ENCODE data around the gene MLX.

MLX gene

DNA sequence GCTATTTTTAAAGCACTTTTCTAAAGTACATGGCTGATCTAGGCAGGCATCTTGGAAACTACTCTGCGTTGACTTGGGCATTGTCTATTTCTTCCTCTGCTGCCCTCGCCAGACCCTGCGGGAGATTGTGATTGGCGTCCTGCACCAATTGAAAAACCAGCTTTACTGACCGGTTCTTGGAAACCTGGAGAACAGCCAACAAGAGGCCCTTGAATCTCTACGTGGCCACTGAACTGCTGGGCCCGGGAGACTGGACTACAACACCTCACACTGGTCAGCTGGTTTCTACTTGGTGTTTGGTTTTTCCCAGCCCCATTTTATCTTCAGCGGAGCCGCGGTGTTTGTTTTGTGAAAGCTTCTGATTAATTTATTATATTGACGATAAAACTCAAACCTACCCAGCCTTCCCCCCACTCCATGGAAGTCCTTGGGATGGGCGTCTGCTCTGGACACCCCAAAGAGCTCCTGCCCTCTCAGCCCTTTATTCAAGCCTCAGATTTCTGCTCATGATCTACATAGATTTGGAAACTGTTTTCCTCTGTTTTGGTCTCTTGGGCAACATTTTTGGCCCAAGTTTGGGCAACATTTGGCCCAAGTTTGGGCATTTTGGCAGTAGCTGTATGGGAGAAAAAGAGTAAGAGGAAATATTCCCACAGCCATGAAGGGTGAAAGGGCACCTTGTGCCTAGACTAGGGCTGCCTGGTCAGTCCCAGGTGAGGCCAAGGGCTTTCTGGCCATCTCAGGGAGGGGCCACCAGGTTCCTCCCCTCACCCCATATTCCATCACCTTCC is 4.7 kb downstream of the MLX start:
- H3K36me3 Mint-ChIP-seq = peaks cover 20% of the 10 kb centered on the region
- peaks cover 15% of the 10 kb centered on the region for H3K4me1 Mint-ChIP-seq
- DNase-seq (ENCODE audit: low spot score in 2 of 2) = no peak

DNA sequence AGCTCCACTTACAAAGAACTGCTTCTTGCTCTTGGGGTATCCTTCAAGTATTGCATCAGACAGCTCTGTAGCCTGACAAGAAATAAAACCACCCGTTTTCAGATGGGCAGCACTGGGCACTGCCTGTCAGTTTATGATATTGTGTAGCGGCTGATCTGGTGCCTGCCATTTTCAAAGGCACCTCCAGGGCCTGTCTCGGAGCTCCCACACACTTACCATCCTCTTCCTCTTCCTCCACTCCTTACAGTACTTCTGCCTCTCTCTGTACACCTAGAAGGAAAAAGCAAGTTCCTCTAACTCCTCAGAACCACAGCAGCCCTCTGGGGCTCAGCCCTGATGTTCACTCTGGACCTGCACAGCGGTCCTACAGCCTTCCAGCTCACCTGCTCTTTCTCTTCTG is 6.2 kb downstream of the MLX start:
- Mint-ChIP-seq H3K27me3 (no peaks in the 10 kb centered on the region), H3K4me1 (peaks cover 18% of the 10 kb centered on the region), H3K9me3 (no peaks in the 10 kb centered on the region), H3K27ac (no peak overlapping the region), H3K36me3 (peaks cover 18% of the 10 kb centered on the region), H3K4me3 (no peak overlapping the region)
- DNase-seq (ENCODE audit: low spot score in 2 of 2) = no peak
- no peak for ATAC-seq (ENCODE audit: low read depth)

More for the DNA sequence above, 4.7 kb downstream of the MLX start:
- Mint-ChIP-seq H3K27me3 (no peaks in the 10 kb centered on the region), H3K4me3 (no peak overlapping the region), H3K9me3 (no peaks in the 10 kb centered on the region), H3K27ac (no peak overlapping the region)
- no peak for ATAC-seq (ENCODE audit: low read depth)

DNA sequence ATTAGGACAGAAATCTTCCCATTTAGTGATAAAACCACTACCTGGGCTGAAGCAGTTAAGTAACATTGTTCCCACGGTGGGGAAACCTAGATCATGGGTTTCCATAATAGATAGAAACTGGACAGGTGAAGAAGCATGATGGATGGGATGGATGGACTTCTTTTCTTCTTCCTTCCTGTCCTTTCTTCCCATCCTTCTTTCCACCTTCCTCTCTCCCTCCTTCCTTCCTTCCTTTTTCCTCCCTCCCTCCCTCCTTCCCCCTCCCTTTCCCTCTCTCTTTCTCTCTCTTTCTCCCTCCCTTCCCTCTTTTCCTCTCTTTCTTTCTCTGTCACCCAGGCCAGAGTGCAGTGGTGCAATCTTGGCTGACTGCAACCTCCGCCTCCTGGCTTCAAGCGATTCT is 7.6 kb downstream of the MLX start:
- DNase-seq (ENCODE audit: low spot score in 2 of 2) (no peak), ATAC-seq (ENCODE audit: low read depth) (no peak)
- Mint-ChIP-seq H3K36me3 (peaks cover 16% of the 10 kb centered on the region), H3K4me1 (peaks cover 16% of the 10 kb centered on the region), H3K27me3 (no peaks in the 10 kb centered on the region), H3K9me3 (no peaks in the 10 kb centered on the region), H3K4me3 (no peak overlapping the region), H3K27ac (no peak overlapping the region)

DNA sequence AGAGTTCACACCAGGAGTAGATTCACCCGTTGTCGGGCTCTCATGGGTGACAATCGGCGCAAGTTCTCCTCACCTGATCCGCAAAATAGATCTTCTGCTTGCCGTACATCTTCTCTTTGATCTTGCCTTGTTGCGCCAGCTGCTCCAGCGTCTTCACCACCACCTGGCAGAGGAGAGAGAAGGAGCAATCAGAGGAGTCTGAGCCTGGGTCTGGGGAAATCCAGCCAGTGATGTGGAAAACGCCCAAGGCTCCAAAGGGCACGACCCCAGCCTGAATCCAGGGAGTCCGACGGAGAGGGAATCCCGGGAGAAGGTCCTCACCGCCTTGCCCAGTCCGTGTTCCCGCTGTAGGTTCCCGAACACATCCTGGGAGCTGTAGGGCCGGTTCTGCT is 10.2 kb downstream of the MLX start:
- ATAC-seq (ENCODE audit: low read depth) (no peak), DNase-seq (ENCODE audit: low spot score in 2 of 2) (no peak)
- peaks cover 19% of the 10 kb centered on the region for H3K36me3 Mint-ChIP-seq
- H3K9me3 Mint-ChIP-seq = no peaks in the 10 kb centered on the region
- H3K4me3 Mint-ChIP-seq = peak overlapping the region; percentile 96
- peak overlapping the region; percentile 89 for H3K27ac Mint-ChIP-seq
- H3K4me1 Mint-ChIP-seq = peaks cover 18% of the 10 kb centered on the region
- H3K27me3 Mint-ChIP-seq = no peaks in the 10 kb centered on the region

DNA sequence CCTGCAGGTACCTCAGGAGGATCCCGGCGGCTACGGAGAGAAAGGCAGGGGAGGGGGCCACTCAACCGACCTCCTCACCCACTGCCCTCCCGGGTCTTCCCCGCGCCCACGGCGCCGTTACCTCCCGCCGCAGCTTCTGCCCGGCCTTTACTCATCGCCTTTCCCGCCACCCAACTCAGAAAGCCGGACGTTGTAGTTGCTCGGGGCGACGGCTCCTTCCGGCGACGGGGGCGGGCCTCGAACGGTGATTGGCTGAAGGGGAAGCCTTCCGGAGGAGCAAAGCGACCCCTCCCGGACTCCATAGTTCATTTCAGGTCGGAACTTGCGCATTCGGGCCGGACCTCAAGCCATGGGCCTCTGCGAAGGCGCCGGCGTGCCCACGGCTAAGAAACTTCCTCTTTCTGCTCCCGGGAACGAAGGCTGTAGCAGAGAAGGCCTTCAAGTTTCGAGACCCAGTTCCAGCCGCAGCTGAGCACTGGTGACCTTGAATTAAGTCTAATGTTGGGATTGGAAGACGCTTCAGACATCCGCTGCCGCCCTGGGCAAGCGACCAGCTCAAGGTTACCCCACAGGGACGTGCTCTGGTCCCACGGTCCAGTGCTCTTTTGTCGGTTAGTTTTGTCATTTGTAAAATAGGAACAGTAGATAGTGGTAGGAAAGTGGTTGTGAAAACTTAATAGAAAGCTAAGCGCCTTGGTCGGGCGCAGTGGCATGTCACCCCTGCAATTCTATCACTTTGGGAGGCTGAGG is 10.8 kb downstream of the MLX start, which contains the start of gene PSMC3IP:
Gene PSMC3IP, minus strand, starts transcription at position 198 of the 750 bp plus-strand sequence. Its CDS starts 43 bp downstream, at position 155.
- H3K9me3 Mint-ChIP-seq = no peaks in the 10 kb centered on the region
- peaks cover 18% of the 10 kb centered on the region for H3K36me3 Mint-ChIP-seq
- H3K4me1 Mint-ChIP-seq = peaks cover 18% of the 10 kb centered on the region
- DNase-seq (ENCODE audit: low spot score in 2 of 2) = peak; percentile 79 to 86
- H3K4me3 Mint-ChIP-seq = peak within 1 kb of the TSS; percentile 96
- peak within 1 kb of the TSS; percentile 89 for H3K27ac Mint-ChIP-seq
- ATAC-seq (ENCODE audit: low read depth) = peak; percentile 90
- no peaks in the 10 kb centered on the region for H3K27me3 Mint-ChIP-seq

DNA sequence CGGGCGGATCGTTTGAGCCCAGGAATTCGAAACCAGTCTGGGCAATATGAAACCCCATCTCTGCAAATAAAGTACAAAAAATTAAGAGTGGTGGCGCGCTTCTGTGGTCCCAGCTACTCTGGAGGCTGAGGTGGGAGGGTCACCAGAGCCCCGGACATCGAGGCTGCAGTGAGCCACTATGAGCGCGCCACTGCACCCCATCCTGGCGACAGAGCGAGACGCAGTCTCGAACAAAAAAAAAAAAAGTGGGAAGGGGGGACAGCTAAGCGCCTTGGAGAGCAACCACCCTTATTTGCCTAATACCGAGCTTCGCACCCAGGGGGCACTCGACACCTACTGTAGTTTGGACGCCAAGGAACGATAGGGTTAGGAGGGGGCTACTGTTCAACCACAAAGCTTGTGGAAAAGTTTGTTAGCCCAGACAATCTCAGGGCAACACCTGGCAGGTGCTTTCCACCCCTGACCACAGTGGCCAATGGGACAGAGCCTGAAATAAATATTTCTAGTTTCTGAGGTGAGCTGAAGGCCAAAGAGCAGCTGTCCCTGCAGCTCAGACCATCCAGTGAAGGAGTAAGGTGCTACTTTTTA is 11.5 kb downstream of the MLX start:
- Mint-ChIP-seq H3K9me3 (no peaks in the 10 kb centered on the region), H3K4me3 (peak overlapping the region; percentile 96), H3K27ac (peak overlapping the region; percentile 89), H3K36me3 (peaks cover 19% of the 10 kb centered on the region), H3K4me1 (peaks cover 18% of the 10 kb centered on the region), H3K27me3 (no peaks in the 10 kb centered on the region)
- DNase-seq (ENCODE audit: low spot score in 2 of 2) (peak; percentile 68 to 85), ATAC-seq (ENCODE audit: low read depth) (peak; percentile 57)

DNA sequence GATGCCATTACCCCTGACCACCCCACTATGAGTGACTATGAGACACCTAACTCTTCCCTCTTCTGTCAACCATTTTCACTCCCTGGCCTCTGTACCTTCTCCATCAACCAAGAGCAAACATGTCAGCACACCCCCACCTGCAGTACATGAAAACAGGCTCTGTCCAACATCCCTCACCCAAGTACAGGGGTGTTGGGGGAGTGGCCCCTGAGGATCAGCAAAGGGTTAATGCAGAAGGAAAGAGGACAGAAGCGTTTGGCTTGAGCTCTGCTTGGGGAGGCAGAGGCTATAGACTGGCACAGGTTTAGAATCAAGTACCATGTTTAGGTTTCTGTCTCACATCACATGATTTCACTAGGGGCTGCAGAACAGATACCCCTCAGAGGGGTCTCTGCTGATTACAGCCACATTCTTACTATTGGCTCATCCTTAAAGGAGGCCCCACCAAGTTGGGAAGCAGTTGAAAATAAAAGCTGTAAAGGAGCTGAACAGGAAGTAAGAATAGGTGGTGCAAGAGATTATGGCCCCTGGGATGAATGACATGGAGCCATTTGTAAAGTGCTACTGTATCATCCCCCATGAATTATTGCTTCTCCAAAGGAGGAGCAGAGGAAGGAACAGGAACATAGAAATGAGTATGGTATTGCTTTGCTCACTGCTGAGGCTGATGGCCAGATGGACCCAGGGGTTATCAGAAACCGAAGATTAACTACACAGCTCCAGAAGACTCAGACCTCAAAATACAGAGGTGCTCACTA is 13.1 kb downstream of the MLX start:
- ATAC-seq (ENCODE audit: low read depth) (no peak), DNase-seq (ENCODE audit: low spot score in 2 of 2) (no peak)
- Mint-ChIP-seq H3K36me3 (peaks cover 15% of the 10 kb centered on the region), H3K4me1 (peaks cover 19% of the 10 kb centered on the region), H3K27me3 (no peaks in the 10 kb centered on the region), H3K9me3 (no peaks in the 10 kb centered on the region), H3K4me3 (peak overlapping the region; percentile 37), H3K27ac (no peak overlapping the region)

DNA sequence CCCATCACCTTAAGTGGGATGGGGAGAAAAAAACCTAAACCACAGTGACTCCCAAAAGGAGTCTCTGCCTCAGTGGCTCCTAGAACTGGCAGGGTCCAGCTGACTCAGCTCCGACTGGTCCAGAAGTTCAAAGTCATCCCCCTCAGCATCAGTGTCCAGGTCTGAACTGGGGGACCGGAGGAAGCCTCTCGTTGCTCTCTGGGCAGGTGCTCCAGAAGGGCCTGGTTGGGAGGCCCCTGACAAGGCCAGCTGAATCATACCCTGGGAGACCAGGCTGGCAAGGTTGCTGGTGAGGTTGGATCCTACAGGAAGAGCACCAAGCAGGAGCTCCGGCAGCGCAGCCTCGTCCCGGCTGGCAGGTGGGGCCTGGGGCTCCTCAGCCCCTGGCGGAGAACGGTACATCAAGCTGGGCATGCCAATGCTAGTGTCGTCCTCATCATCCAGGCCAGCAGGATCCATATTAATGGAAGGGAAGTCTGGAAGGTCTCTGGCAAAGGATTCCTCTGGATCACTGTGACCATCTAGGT is 14.9 kb downstream of the MLX start:
- Mint-ChIP-seq H3K36me3 (peaks cover 16% of the 10 kb centered on the region), H3K4me1 (peaks cover 26% of the 10 kb centered on the region), H3K27ac (no peak overlapping the region), H3K4me3 (no peak overlapping the region), H3K27me3 (no peaks in the 10 kb centered on the region), H3K9me3 (no peaks in the 10 kb centered on the region)
- ATAC-seq (ENCODE audit: low read depth) (no peak), DNase-seq (ENCODE audit: low spot score in 2 of 2) (no peak)

DNA sequence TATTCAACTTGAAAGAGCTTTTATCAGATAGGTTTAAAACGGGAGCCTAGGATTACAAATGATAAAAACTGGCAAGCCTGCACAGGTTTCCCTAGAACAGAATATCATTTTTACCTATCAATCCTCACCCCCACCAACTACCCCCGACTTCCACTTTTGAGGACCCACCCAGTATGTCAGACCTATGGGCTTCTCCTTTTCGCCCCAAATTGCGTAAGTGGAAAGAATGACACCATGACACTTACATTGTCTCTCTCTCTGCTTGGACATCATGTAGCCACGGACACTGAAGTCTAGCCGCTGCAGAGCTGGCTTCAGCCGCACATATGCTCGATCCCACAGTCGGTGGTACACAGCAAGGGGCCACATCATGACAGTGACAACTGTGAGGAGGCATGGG is 18.0 kb downstream of the MLX start:
- H3K36me3 Mint-ChIP-seq = peaks cover 21% of the 10 kb centered on the region
- no peak for ATAC-seq (ENCODE audit: low read depth)
- no peaks in the 10 kb centered on the region for H3K9me3 Mint-ChIP-seq

DNA sequence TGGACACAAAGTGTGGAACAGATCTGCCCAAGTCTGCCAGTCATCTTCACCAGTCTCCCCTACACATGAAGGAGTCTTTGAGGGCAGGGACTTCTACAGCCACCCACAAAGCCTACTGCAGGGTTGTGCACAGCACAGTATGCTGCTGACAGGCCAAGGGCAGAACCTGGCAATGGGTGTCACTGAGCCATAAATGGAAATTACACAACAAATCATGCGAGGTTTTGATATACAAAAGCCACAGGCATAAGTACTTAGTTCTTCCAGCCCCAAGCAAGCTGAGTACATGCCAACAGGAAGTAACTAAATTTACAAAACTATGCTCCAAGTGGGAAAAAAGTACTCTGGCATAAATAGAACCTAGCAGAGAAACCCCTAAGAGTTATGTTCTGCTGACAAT is 18.5 kb downstream of the MLX start:
- ATAC-seq (ENCODE audit: low read depth) = no peak
- peaks cover 21% of the 10 kb centered on the region for H3K36me3 Mint-ChIP-seq
- no peaks in the 10 kb centered on the region for H3K27me3 Mint-ChIP-seq
- H3K27ac Mint-ChIP-seq = peak overlapping the region; percentile 74
- DNase-seq (ENCODE audit: low spot score in 2 of 2) = no peak
- H3K4me3 Mint-ChIP-seq = no peak overlapping the region
- H3K9me3 Mint-ChIP-seq = no peaks in the 10 kb centered on the region
- peaks cover 27% of the 10 kb centered on the region for H3K4me1 Mint-ChIP-seq

More for the DNA sequence above, 18.0 kb downstream of the MLX start:
- Mint-ChIP-seq H3K27ac (no peak overlapping the region), H3K4me3 (no peak overlapping the region), H3K4me1 (peaks cover 27% of the 10 kb centered on the region), H3K27me3 (no peaks in the 10 kb centered on the region)
- DNase-seq (ENCODE audit: low spot score in 2 of 2) = no peak

DNA sequence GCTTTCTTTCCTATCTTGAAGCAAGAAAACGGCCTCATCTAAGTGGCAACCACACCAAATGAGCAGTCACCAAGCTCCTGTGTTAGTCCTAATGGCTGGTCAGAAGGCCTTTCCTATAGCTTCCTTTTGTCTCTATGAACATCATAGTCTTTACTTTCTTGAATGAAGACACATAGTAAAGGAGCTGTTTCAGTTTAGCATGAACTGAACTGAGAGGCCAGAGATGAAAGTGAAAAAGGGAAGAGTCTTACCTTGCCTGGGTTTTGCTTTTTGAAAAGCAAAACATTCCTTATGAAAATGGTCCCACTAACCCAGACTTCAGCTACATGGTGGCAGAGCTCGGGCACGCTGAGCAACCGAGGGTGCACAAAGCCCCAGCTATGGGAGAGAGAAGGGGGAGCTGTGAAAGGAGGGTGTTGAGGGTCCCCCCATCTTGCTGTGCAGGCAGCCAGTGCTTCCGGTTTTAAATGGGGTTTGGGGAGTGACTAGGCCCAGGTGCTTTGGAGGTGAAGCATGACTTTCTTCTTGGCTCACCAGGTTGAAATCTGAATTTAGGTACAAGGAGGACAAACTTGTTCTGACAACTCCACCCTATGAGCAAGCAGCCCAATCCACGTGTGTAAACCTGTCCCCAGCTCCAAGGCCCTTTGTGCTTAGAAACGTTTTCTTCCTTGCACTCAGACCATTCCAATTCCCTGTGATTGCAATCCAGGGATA is 19.8 kb downstream of the MLX start:
- Mint-ChIP-seq H3K27ac (peak overlapping the region; percentile 74), H3K27me3 (no peaks in the 10 kb centered on the region), H3K4me3 (peak overlapping the region; percentile 78), H3K36me3 (peaks cover 20% of the 10 kb centered on the region), H3K9me3 (no peaks in the 10 kb centered on the region), H3K4me1 (peaks cover 27% of the 10 kb centered on the region)
- DNase-seq (ENCODE audit: low spot score in 2 of 2) (no peak), ATAC-seq (ENCODE audit: low read depth) (peak; percentile 85)

DNA sequence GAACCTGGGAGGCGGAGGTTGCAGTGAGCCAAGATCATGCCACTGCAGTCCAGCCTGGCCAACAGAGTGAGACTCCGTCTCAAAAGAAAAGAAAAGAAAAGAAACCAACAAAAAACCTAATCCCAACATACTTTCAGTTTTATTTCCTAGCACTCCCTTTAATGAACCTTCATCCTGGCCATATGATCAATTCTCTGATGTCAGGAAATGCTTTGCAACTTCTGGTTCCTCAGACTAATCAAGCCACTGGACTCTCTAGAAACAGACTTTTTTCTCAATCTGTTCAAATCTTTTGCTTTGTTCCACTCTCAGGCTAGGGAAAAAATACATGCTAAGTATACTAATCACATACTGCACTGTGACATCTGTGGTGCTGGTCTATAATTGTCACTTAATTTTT is 24.0 kb downstream of the MLX start:
- ATAC-seq (ENCODE audit: low read depth) (no peak), DNase-seq (ENCODE audit: low spot score in 2 of 2) (no peak)
- Mint-ChIP-seq H3K4me1 (peaks cover 23% of the 10 kb centered on the region), H3K27me3 (no peaks in the 10 kb centered on the region), H3K9me3 (no peaks in the 10 kb centered on the region), H3K36me3 (peaks cover 14% of the 10 kb centered on the region), H3K27ac (no peak overlapping the region), H3K4me3 (no peak overlapping the region)

DNA sequence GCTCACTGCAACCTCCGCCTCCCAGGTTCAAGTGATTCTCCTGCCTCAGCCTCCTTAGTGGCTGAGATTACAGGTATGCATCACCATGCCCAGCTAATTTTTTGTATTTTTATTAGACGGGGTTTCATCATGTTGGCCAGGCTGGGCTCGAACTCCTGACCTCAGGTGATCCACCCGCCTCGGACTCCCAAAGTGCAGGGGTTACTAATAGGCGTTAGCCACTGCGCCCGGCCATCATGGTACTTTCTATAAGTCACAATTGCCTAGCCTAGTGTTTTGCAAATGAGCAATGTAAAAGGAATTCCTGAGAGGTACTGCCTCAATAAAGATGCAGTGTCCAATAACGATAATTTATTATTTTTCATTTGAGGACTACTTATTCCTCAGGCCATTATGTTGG is 24.5 kb downstream of the MLX start:
- no peak overlapping the region for H3K4me3 Mint-ChIP-seq
- H3K9me3 Mint-ChIP-seq = no peaks in the 10 kb centered on the region
- DNase-seq (ENCODE audit: low spot score in 2 of 2) (no peak), ATAC-seq (ENCODE audit: low read depth) (no peak)
- no peaks in the 10 kb centered on the region for H3K27me3 Mint-ChIP-seq
- no peak overlapping the region for H3K27ac Mint-ChIP-seq
- peaks cover 16% of the 10 kb centered on the region for H3K36me3 Mint-ChIP-seq
- peaks cover 20% of the 10 kb centered on the region for H3K4me1 Mint-ChIP-seq
